ENCODE data around the gene TPPP2.

TPPP2 gene

GRCh38 chr14:20989471-20989786, 40.6 kb upstream of the TPPP2 start:
- no peak for DNase-seq
- H3K4me1 ChIP-seq = peaks cover 0 to 53% (median 45%) of the 10 kb centered on the region in 4 donors
- no peak for TF ChIP-seq CTCF (IDR thresholded peaks at IDR 0.05)
- no peaks in the 10 kb centered on the region for H3K27me3 ChIP-seq
- H3K27ac ChIP-seq = peak overlapping the region; percentile 84 to 89
- H3K36me3 ChIP-seq = peaks cover 16 to 30% (median 24%) of the 10 kb centered on the region in 3 donors
- H3K4me3 ChIP-seq = peak overlapping the region; percentile 72 to 96
- intact Hi-C loops (cut with DNase I; ENCODE audit: low total_unique reads) = no loop called here
- H3K9me3 ChIP-seq = no peaks in the 10 kb centered on the region

GRCh38 chr14:20989787-20990600, 40.0 kb upstream of the TPPP2 start, which contains the start of gene METTL17:
Gene METTL17, plus strand, starts transcription at chr14:20989980. Its CDS starts 23 bp downstream, at chr14:20990003.
- Histone ChIP-seq H3K36me3 (peaks cover 22 to 36% (median 30%) of the 10 kb centered on the region in 3 donors), H3K27me3 (no peaks in the 10 kb centered on the region), H3K9me3 (no peaks in the 10 kb centered on the region), H3K4me1 (peaks cover 0 to 53% (median 45%) of the 10 kb centered on the region in 4 donors), H3K27ac (peak within 1 kb of the TSS; percentile 84 to 89), H3K4me3 (peak within 1 kb of the TSS; percentile 72 to 96)
- peak; percentile 6 to 18 for TF ChIP-seq CTCF (IDR thresholded peaks at IDR 0.05)
- intact Hi-C loops (cut with DNase I; ENCODE audit: low total_unique reads) = no loop called here
- peak; percentile 94 to 96 for DNase-seq

GRCh38 chr14:20996521-20996920, 33.5 kb upstream of the TPPP2 start:
- H3K36me3 ChIP-seq = peaks cover 46 to 63% (median 56%) of the 10 kb centered on the region in 3 donors
- intact Hi-C loops (cut with DNase I; ENCODE audit: low total_unique reads) = no loop called here
- DNase-seq = no peak
- no peaks in the 10 kb centered on the region for H3K27me3 ChIP-seq
- TF ChIP-seq CTCF (IDR thresholded peaks at IDR 0.05) = no peak
- no peak overlapping the region for H3K27ac ChIP-seq
- H3K9me3 ChIP-seq = no peaks in the 10 kb centered on the region
- H3K4me1 ChIP-seq = peaks cover 0 to 14% (median 8%) of the 10 kb centered on the region in 4 donors
- H3K4me3 ChIP-seq = no peak overlapping the region

GRCh38 chr14:20997115-20997514, 32.9 kb upstream of the TPPP2 start:
- intact Hi-C loops (cut with DNase I; ENCODE audit: low total_unique reads) = no loop called here
- no peak for TF ChIP-seq CTCF (IDR thresholded peaks at IDR 0.05)
- Histone ChIP-seq H3K9me3 (no peaks in the 10 kb centered on the region), H3K4me3 (no peak overlapping the region), H3K36me3 (peaks cover 45 to 57% (median 55%) of the 10 kb centered on the region in 3 donors), H3K27ac (no peak overlapping the region), H3K4me1 (peaks cover 0 to 8% (median 3%) of the 10 kb centered on the region in 4 donors), H3K27me3 (no peaks in the 10 kb centered on the region)
- no peak for DNase-seq

GRCh38 chr14:20997564-20997963, 32.5 kb upstream of the TPPP2 start:
- TF ChIP-seq CTCF (IDR thresholded peaks at IDR 0.05) = no peak
- peaks cover 41 to 52% (median 50%) of the 10 kb centered on the region in 3 donors for H3K36me3 ChIP-seq
- no peaks in the 10 kb centered on the region for H3K9me3 ChIP-seq
- H3K27ac ChIP-seq = no peak overlapping the region
- intact Hi-C loops (cut with DNase I; ENCODE audit: low total_unique reads) = no loop called here
- no peaks in the 10 kb centered on the region for H3K27me3 ChIP-seq
- DNase-seq = no peak
- peaks cover 0 to 7% (median 3%) of the 10 kb centered on the region in 4 donors for H3K4me1 ChIP-seq
- H3K4me3 ChIP-seq = no peak overlapping the region

Data from tibial artery (tissue), 4 donors.